GM12878 (cell line): ENCODE data around the gene FAM199X. TPM values are rescaled to one million over a fixed set of nuclear protein-coding genes. Genes with fewer than 3 reads are reported as not detected.

Source experiments
- DPF2 ChIP-seq: fragments of 450-650 bp; IDR thresholded peaks from 2 replicates; pipeline ENCODE4 v1.6.1; 2017; ENCODE audit warnings: mild to moderate bottlenecking
- ELK1 ChIP-seq: IDR thresholded peaks from 2 replicates; pipeline ENCODE4 v1.6.1; 2012; ENCODE audit warnings: low read depth, low read length, improper control_type of control experiment
- MEF2A ChIP-seq: IDR thresholded peaks from 2 replicates; pipeline ENCODE4 v1.6.1; 2011; ENCODE audit warnings: low read depth, mild to moderate bottlenecking, low read length, moderate library complexity; ENCODE audit not compliant: insufficient read depth
- NBN ChIP-seq: fragments of 450-650 bp; IDR thresholded peaks from 2 replicates; pipeline ENCODE4 v1.6.1; 2016
- POLR2A ChIP-seq: IDR thresholded peaks from 2 replicates; pipeline ENCODE4 v1.6.1; 2011; ENCODE audit warnings: low read depth, mild to moderate bottlenecking, low read length
- SREBF2 ChIP-seq: IDR thresholded peaks from 2 replicates; pipeline ENCODE4 v1.6.1; 2012; ENCODE audit warnings: mild to moderate bottlenecking, low read length
- ZBTB4 ChIP-seq: fragments of 450-650 bp; formaldehyde crosslinking; IDR thresholded peaks from 2 replicates; pipeline ENCODE4 v1.4.0; 2022; ENCODE audit warnings: mild to moderate bottlenecking, moderate library complexity
- polyA plus RNA-seq, 11 experiments: library from polyadenylated mRNA; depleted of rRNA in 4 of 11; unstranded in 6 of 11; stranded (reverse) in 5 of 11; fragments of >200 nt; fragmentation: Nextera tagmentation in 4 of 11; fragmentation: Illumina TruSeq in 1 of 11; extraction: Ambion mirVana in 4 of 11; extraction: Trizol in 1 of 11; gene quantifications; 1 replicate in 1 of 11; 2 replicates in 10 of 11; pipeline versions ENCODE4 v1.2.1 to v1.2.3, GENCODE V29; 2011 to 2016; ENCODE audit warnings: inconsistent platforms in 2 of 11, missing spikeins in 2 of 11, low read depth in 1 of 11
- total RNA-seq, 4 experiments: library from RNA; depleted of rRNA in 3 of 4; stranded (reverse); fragments of >200 nt in 3 of 4; fragmentation: Illumina TruSeq in 1 of 4; extraction: Trizol in 1 of 4; gene quantifications; 2 replicates each; pipeline versions ENCODE4 v1.2.1 to v1.2.3, GENCODE V29; 2013 to 2021

Gene FAM199X
- total and polyA plus RNA-seq, 10 of the 15 experiments (the other 5 are each of a cell fraction or from before 2014, with no cell fraction given) = 2.4 to 10.9 (median 9.1) TPM

GRCh38 chrX:104156630-104157529 is 9.4 kb upstream of the FAM199X start, which contains the start of gene SLC25A53 (continued):
- no peak for TF ChIP-seq ZBTB4
- 0 out of 2 replicates have a peak, but pooled peaks have one; percentile 33 for TF ChIP-seq DPF2
- TF ChIP-seq MEF2A = peak; percentile 61; the same call in 1 of the 2 replicates
- TF ChIP-seq POLR2A = peak; percentile 80; the same call in 1 of the 2 replicates
- no peak for TF ChIP-seq SREBF2
- TF ChIP-seq ELK1 = peak; percentile 86
- TF ChIP-seq NBN = peak; percentile 98
